Adrenal gland (tissue), 12 donors: ENCODE results near the gene HRH2. TPM values are rescaled to one million over a fixed set of nuclear protein-coding genes. Genes with fewer than 3 reads are reported as not detected.

ENCODE experiments used
- DNase-seq, 7 donors: peaks; one replicate each; pipeline ENCODE4 v3.0.0-alpha.2; 2019 to 2020
- H3K27ac ChIP-seq, 5 donors: fragments of 200-600 bp; sonication (generic) in 4 of 5; 1 replicate in 3 of 5; 2 replicates in 2 of 5; pipeline versions ENCODE4 v1.5.1 to v1.8.0; 2016 to 2020; ENCODE audit warnings: mild to moderate bottlenecking in 1 of 5
- H3K27me3 ChIP-seq: fragments of 200-600 bp; 2 replicates; pipeline ENCODE4 v1.8.0; 2021
- H3K36me3 ChIP-seq, 2 donors: fragments of 200-600 bp; replicated peaks in 1 of 2; 1 replicate in 1 of 2; 2 replicates in 1 of 2; pipeline versions ENCODE4 v1.5.1 to v1.8.0; 2018 to 2022
- H3K4me1 ChIP-seq, 2 donors: fragments of 200-600 bp; replicated peaks in 1 of 2; 1 replicate in 1 of 2; 2 replicates in 1 of 2; pipeline versions ENCODE4 v1.5.1 to v1.8.0; 2018 to 2021
- H3K4me3 ChIP-seq, 4 donors: fragments of 200-600 bp; sonication (generic) in 3 of 4; one replicate each; pipeline ENCODE4 v1.5.1; 2016 to 2018
- H3K9me3 ChIP-seq, 3 donors: fragments of 200-600 bp; sonication (generic) in 1 of 3; replicated peaks in 1 of 3; 1 replicate in 2 of 3; 2 replicates in 1 of 3; pipeline versions ENCODE4 v1.5.1 to v1.8.0; 2016 to 2021
- POLR2A ChIP-seq, 2 donors: fragments of 450-650 bp; IDR thresholded peaks; one replicate each; pipeline ENCODE4 v1.6.1; 2017; ENCODE audit warnings: antibody characterized with exemption in 2 of 2, mild to moderate bottlenecking in 2 of 2, moderate library complexity in 1 of 2
- WGBS, 4 donors: extraction: QIAGEN DNeasy Blood & Tissue Kit in 2 of 4; methylation state at CpG; one replicate each; pipeline versions ENCODE4 v1.1.5 to v1.1.7; 2013 to 2017; 5-methylcytosine and 5-hydroxymethylcytosine counted together
- intact Hi-C, 2 donors: fragments of 100-400 bp; cut with DNase I; formaldehyde crosslinking; loops; one replicate each; pipeline versions ENCODE4 v1.14.1 to v1.15.0; 2022 to 2023
- polyA plus RNA-seq, 3 donors: library from polyadenylated mRNA; stranded (reverse); fragments of 200-250 nt in 2 of 3; fragments of 350-450 nt in 1 of 3; fragmentation: Illumina TruSeq in 1 of 3; extraction: RNeasy Lipid Tissue Mini Kit (QIAGEN cat#74804) in 1 of 3; gene quantifications; one replicate each; pipeline ENCODE4 v1.2.3, GENCODE V29; 2013 to 2014
- total RNA-seq, 9 donors: library from RNA; depleted of rRNA in 4 of 9; stranded (reverse); fragments of >200 nt in 4 of 9; fragments of 120-200 nt in 1 of 9; fragmentation: NEBNext Ultra II Directional in 1 of 9; extraction: Animal tissue kit (Norgen Biotek cat#: 25700) in 1 of 9; gene quantifications; one replicate each; pipeline versions ENCODE4 v1.1.0 to v1.2.4, GENCODE V29; 2013 to 2023
- TF ChIP-seq, protein P1 (sequence below), 6 experiments: fragments of 450-650 bp in 4 of 6; fragments of 200-600 bp in 2 of 6; sonication (generic) in 1 of 6; IDR thresholded peaks; 1 replicate in 5 of 6; 2 replicates in 1 of 6; pipeline versions ENCODE4 v1.5.1 to v1.8.0; 2016 to 2021; ENCODE audit warnings: antibody characterized with exemption in 6 of 6, mild to moderate bottlenecking in 2 of 6, moderate library complexity in 1 of 6
- donor health status: healthy with polysubstance abuse.
- donor health status: Bipolar disorder and iron deficiency.
- donor health status: DM: yes; HTN: yes; CAD: no.
- donor health status: DM: no; HTN: no; CAD: no.
- donor health status: DM: no; HTN: no; CAD: no.
- donor health status: DM: yes; HTN: yes; CAD: no.

Gene HRH2
- total and polyA plus RNA-seq, 12 donors: 0.22 to 7.3 (median 3.1) TPM

DNA sequence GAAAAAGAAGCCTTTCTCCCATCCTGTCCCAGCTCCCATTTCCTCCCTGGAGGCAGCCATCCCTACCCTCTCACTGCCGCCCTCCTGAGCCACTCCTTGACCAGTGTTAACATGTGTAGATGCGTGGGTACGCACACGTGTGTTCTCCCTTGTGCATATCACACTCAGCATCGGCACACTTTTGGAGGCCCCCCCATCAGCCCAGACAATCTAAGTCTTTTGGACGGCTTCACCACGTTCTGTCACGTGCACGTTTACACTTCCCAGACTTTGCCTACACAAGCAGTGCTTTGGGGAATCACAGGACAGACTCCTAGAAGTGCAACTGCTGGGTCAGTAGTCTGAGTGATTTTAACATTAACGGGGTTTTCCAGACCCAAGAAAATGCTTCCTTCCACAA lies 18.0 kb downstream of the HRH2 start:
- Histone ChIP-seq H3K27ac (no peak overlapping the region), H3K36me3 (no peaks in the 10 kb centered on the region), H3K4me1 (no peaks in the 10 kb centered on the region), H3K4me3 (no peak overlapping the region), H3K9me3 (no peaks in the 10 kb centered on the region), H3K27me3 (no peaks in the 10 kb centered on the region)
- no peak for DNase-seq
- intact Hi-C loops: no loop called here
- 68 to 83% (median 71%) methylated on average over 10 of the region's 10 CpGs for WGBS, 4 donors
- no peak for TF ChIP-seq POLR2A (IDR thresholded peaks at IDR 0.05)
- TF ChIP-seq, protein P1, sequence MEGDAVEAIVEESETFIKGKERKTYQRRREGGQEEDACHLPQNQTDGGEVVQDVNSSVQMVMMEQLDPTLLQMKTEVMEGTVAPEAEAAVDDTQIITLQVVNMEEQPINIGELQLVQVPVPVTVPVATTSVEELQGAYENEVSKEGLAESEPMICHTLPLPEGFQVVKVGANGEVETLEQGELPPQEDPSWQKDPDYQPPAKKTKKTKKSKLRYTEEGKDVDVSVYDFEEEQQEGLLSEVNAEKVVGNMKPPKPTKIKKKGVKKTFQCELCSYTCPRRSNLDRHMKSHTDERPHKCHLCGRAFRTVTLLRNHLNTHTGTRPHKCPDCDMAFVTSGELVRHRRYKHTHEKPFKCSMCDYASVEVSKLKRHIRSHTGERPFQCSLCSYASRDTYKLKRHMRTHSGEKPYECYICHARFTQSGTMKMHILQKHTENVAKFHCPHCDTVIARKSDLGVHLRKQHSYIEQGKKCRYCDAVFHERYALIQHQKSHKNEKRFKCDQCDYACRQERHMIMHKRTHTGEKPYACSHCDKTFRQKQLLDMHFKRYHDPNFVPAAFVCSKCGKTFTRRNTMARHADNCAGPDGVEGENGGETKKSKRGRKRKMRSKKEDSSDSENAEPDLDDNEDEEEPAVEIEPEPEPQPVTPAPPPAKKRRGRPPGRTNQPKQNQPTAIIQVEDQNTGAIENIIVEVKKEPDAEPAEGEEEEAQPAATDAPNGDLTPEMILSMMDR (IDR thresholded peaks at IDR 0.05): no peak

DNA sequence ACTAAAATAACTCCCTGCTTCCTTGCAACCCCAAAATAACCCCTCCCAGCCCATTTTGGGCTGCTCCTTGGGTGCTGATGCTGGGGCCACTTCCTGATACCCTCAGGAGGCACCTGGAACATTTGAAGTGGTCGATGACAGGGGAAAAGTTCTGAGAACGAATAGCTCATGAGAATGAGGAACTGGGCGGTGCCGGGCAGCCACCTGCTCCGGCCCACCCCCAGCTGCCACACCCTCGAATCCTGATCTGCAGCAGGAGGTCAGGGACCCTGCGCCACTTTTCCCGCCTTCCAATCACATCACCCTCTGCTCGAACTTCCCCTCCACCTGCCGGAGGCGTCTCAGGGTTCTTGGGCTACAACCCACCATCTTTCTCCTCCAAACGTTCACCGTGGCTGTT lies 19.7 kb downstream of the HRH2 start:
- H3K4me3 ChIP-seq: no peak overlapping the region
- no peaks in the 10 kb centered on the region for H3K27me3 ChIP-seq
- H3K9me3 ChIP-seq: no peaks in the 10 kb centered on the region
- H3K27ac ChIP-seq: no peak overlapping the region
- intact Hi-C loops: no loop called here
- no peaks in the 10 kb centered on the region for H3K4me1 ChIP-seq
- no peak for DNase-seq
- H3K36me3 ChIP-seq: no peaks in the 10 kb centered on the region
- 62 to 73% (median 64%) methylated on average over 13 of the region's 13 CpGs for WGBS, 4 donors
- TF ChIP-seq, protein P1 (IDR thresholded peaks at IDR 0.05): no peak
- TF ChIP-seq POLR2A (IDR thresholded peaks at IDR 0.05): no peak

DNA sequence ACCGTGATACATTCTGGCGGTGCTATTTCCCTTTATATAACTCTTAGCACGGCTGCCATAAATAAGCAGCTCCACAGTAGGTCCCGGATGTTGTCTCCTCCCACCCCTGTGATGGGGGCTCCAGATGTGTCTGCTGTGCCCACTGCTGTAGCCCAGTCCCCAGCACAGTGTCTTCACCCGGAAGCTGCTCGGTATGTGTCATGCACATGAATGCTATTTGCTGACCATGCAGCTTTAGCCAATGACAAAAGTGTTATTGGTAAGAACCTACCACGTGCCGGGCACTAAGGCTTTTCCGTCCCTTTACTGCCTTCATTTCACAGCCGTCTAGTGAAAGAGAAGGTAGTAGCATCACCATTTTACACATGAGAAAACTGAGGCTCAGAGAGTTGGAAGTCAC lies 20.2 kb downstream of the HRH2 start:
- no peak for DNase-seq
- no peaks in the 10 kb centered on the region for H3K36me3 ChIP-seq
- H3K27ac ChIP-seq: no peak overlapping the region
- no peak overlapping the region for H3K4me3 ChIP-seq
- intact Hi-C loops: no loop called here
- TF ChIP-seq POLR2A (IDR thresholded peaks at IDR 0.05): no peak
- TF ChIP-seq, protein P1 (IDR thresholded peaks at IDR 0.05): no peak
- H3K9me3 ChIP-seq: no peaks in the 10 kb centered on the region
- H3K27me3 ChIP-seq: no peaks in the 10 kb centered on the region
- 67 to 79% (median 74%) methylated on average over 9 to 10 of the region's 10 CpGs for WGBS, 4 donors
- H3K4me1 ChIP-seq: no peaks in the 10 kb centered on the region

DNA sequence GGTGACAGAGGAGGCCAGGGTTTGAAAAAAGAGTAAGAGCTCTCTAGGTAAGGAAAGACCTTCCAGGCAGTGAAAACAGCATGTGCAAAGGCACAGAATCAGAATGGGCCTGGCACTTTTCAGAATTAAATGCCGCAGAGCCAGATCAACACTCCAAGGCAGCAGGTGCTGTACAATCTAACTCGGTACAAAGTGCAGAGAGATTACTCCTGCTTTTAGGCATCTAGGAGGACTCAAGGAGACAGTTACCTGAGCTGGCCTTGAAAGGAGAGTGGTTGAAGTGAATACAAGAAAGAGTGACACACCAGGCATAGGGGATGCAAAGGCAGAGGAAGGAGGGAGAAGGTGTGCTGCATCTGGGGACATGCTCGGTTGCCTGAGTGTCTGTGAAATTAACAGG lies 21.5 kb downstream of the HRH2 start:
- Histone ChIP-seq H3K36me3 (no peaks in the 10 kb centered on the region), H3K4me1 (no peaks in the 10 kb centered on the region), H3K27me3 (no peaks in the 10 kb centered on the region), H3K27ac (no peak overlapping the region), H3K9me3 (no peaks in the 10 kb centered on the region), H3K4me3 (no peak overlapping the region)
- WGBS, 4 donors: 68 to 84% (median 78%) methylated on average over 3 of the region's 3 CpGs
- TF ChIP-seq, protein P1 (IDR thresholded peaks at IDR 0.05): no peak
- no peak for TF ChIP-seq POLR2A (IDR thresholded peaks at IDR 0.05)
- intact Hi-C loops: no loop called here
- DNase-seq: no peak
